ENCODE measurements around the gene STXBP4. TPM values are rescaled to one million over a fixed set of nuclear protein-coding genes. Genes with fewer than 3 reads are reported as not detected.

STXBP4 gene
- total RNA-seq, 1 donor = 5.4 TPM

GRCh38 chr17:54982399-54982798 lies 13.8 kb downstream of the STXBP4 start:
- H3K27me3 ChIP-seq (ENCODE audit: insufficient read depth, low read length) = no peaks in the 10 kb centered on the region
- peaks cover 6% of the 10 kb centered on the region for H3K9me3 ChIP-seq (ENCODE audit: low read depth, low read length)
- no peak overlapping the region for H3K4me3 ChIP-seq (ENCODE audit: low read length)
- H3K4me1 ChIP-seq (ENCODE audit: insufficient read depth, low read length) = no peaks in the 10 kb centered on the region

- no peak overlapping the region for H3K4me3 ChIP-seq (ENCODE audit: low read length)
- no peaks in the 10 kb centered on the region for H3K27me3 ChIP-seq (ENCODE audit: insufficient read depth, low read length)
- H3K4me1 ChIP-seq (ENCODE audit: insufficient read depth, low read length) = no peaks in the 10 kb centered on the region
- peaks cover 6% of the 10 kb centered on the region for H3K9me3 ChIP-seq (ENCODE audit: low read depth, low read length)
Observed at GRCh38 chr17:54983260-54983659, 14.7 kb downstream of the STXBP4 start.

- Histone ChIP-seq H3K4me1 (ENCODE audit: insufficient read depth, low read length) (no peaks in the 10 kb centered on the region), H3K27me3 (ENCODE audit: insufficient read depth, low read length) (no peaks in the 10 kb centered on the region), H3K9me3 (ENCODE audit: low read depth, low read length) (peaks cover 3% of the 10 kb centered on the region), H3K4me3 (ENCODE audit: low read length) (no peak overlapping the region)
Observed at GRCh38 chr17:54985476-54985875, 16.9 kb downstream of the STXBP4 start.

GRCh38 chr17:54990118-54990517 lies 21.6 kb downstream of the STXBP4 start:
- no peaks in the 10 kb centered on the region for H3K27me3 ChIP-seq (ENCODE audit: insufficient read depth, low read length)
- no peak overlapping the region for H3K4me3 ChIP-seq (ENCODE audit: low read length)
- no peaks in the 10 kb centered on the region for H3K9me3 ChIP-seq (ENCODE audit: low read depth, low read length)
- H3K4me1 ChIP-seq (ENCODE audit: insufficient read depth, low read length) = no peaks in the 10 kb centered on the region

GRCh38 chr17:54991567-54991966 lies 23.0 kb downstream of the STXBP4 start:
- H3K27me3 ChIP-seq (ENCODE audit: insufficient read depth, low read length) = no peaks in the 10 kb centered on the region
- H3K9me3 ChIP-seq (ENCODE audit: low read depth, low read length) = no peaks in the 10 kb centered on the region
- no peak overlapping the region for H3K4me3 ChIP-seq (ENCODE audit: low read length)
- no peaks in the 10 kb centered on the region for H3K4me1 ChIP-seq (ENCODE audit: insufficient read depth, low read length)

- Histone ChIP-seq H3K27me3 (ENCODE audit: insufficient read depth, low read length) (no peaks in the 10 kb centered on the region), H3K4me3 (ENCODE audit: low read length) (no peak overlapping the region), H3K4me1 (ENCODE audit: insufficient read depth, low read length) (no peaks in the 10 kb centered on the region), H3K9me3 (ENCODE audit: low read depth, low read length) (no peaks in the 10 kb centered on the region)
Observed at GRCh38 chr17:54992797-54993639, 24.5 kb downstream of the STXBP4 start.

GRCh38 chr17:54996441-54996840 lies 27.9 kb downstream of the STXBP4 start:
- no peaks in the 10 kb centered on the region for H3K4me1 ChIP-seq (ENCODE audit: insufficient read depth, low read length)
- H3K27me3 ChIP-seq (ENCODE audit: insufficient read depth, low read length) = no peaks in the 10 kb centered on the region
- H3K4me3 ChIP-seq (ENCODE audit: low read length) = no peak overlapping the region
- no peaks in the 10 kb centered on the region for H3K9me3 ChIP-seq (ENCODE audit: low read depth, low read length)

- H3K9me3 ChIP-seq (ENCODE audit: low read depth, low read length) = no peaks in the 10 kb centered on the region
- no peaks in the 10 kb centered on the region for H3K4me1 ChIP-seq (ENCODE audit: insufficient read depth, low read length)
- H3K27me3 ChIP-seq (ENCODE audit: insufficient read depth, low read length) = no peaks in the 10 kb centered on the region
- H3K4me3 ChIP-seq (ENCODE audit: low read length) = no peak overlapping the region
Observed at GRCh38 chr17:55002458-55002857, 33.9 kb downstream of the STXBP4 start.

GRCh38 chr17:55004484-55004883 lies 35.9 kb downstream of the STXBP4 start:
- Histone ChIP-seq H3K9me3 (ENCODE audit: low read depth, low read length) (no peaks in the 10 kb centered on the region), H3K4me1 (ENCODE audit: insufficient read depth, low read length) (no peaks in the 10 kb centered on the region), H3K4me3 (ENCODE audit: low read length) (no peak overlapping the region), H3K27me3 (ENCODE audit: insufficient read depth, low read length) (no peaks in the 10 kb centered on the region)

- H3K4me3 ChIP-seq (ENCODE audit: low read length) = no peak overlapping the region
Observed at GRCh38 chr17:55005520-55005919, 37.0 kb downstream of the STXBP4 start.

GRCh38 chr17:55023626-55024025 lies 55.1 kb downstream of the STXBP4 start:
- Histone ChIP-seq H3K4me3 (ENCODE audit: low read length) (no peak overlapping the region), H3K27me3 (ENCODE audit: insufficient read depth, low read length) (no peaks in the 10 kb centered on the region), H3K9me3 (ENCODE audit: low read depth, low read length) (no peaks in the 10 kb centered on the region), H3K4me1 (ENCODE audit: insufficient read depth, low read length) (no peaks in the 10 kb centered on the region)

More at GRCh38 chr17:55005520-55005919, 37.0 kb downstream of the STXBP4 start:
- Histone ChIP-seq H3K4me1 (ENCODE audit: insufficient read depth, low read length) (no peaks in the 10 kb centered on the region), H3K9me3 (ENCODE audit: low read depth, low read length) (no peaks in the 10 kb centered on the region), H3K27me3 (ENCODE audit: insufficient read depth, low read length) (no peaks in the 10 kb centered on the region)

- H3K27me3 ChIP-seq (ENCODE audit: insufficient read depth, low read length) = no peaks in the 10 kb centered on the region
- no peaks in the 10 kb centered on the region for H3K9me3 ChIP-seq (ENCODE audit: low read depth, low read length)
- no peak overlapping the region for H3K4me3 ChIP-seq (ENCODE audit: low read length)
- no peaks in the 10 kb centered on the region for H3K4me1 ChIP-seq (ENCODE audit: insufficient read depth, low read length)
Observed at GRCh38 chr17:55037828-55038227, 69.3 kb downstream of the STXBP4 start.

- no peaks in the 10 kb centered on the region for H3K9me3 ChIP-seq (ENCODE audit: low read depth, low read length)
- no peaks in the 10 kb centered on the region for H3K4me1 ChIP-seq (ENCODE audit: insufficient read depth, low read length)
- H3K27me3 ChIP-seq (ENCODE audit: insufficient read depth, low read length) = no peaks in the 10 kb centered on the region
- H3K4me3 ChIP-seq (ENCODE audit: low read length) = no peak overlapping the region
Observed at GRCh38 chr17:55038291-55038690, 69.7 kb downstream of the STXBP4 start.

- no peaks in the 10 kb centered on the region for H3K27me3 ChIP-seq (ENCODE audit: insufficient read depth, low read length)
- H3K9me3 ChIP-seq (ENCODE audit: low read depth, low read length) = no peaks in the 10 kb centered on the region
- no peaks in the 10 kb centered on the region for H3K4me1 ChIP-seq (ENCODE audit: insufficient read depth, low read length)
- no peak overlapping the region for H3K4me3 ChIP-seq (ENCODE audit: low read length)
Observed at GRCh38 chr17:55040611-55041010, 72.0 kb downstream of the STXBP4 start.

GRCh38 chr17:55053855-55054254 lies 85.3 kb downstream of the STXBP4 start:
- H3K4me3 ChIP-seq (ENCODE audit: low read length) = no peak overlapping the region
- H3K27me3 ChIP-seq (ENCODE audit: insufficient read depth, low read length) = no peaks in the 10 kb centered on the region
- no peaks in the 10 kb centered on the region for H3K9me3 ChIP-seq (ENCODE audit: low read depth, low read length)
- no peaks in the 10 kb centered on the region for H3K4me1 ChIP-seq (ENCODE audit: insufficient read depth, low read length)

GRCh38 chr17:55054429-55054828 lies 85.9 kb downstream of the STXBP4 start:
- no peak overlapping the region for H3K4me3 ChIP-seq (ENCODE audit: low read length)
- no peaks in the 10 kb centered on the region for H3K9me3 ChIP-seq (ENCODE audit: low read depth, low read length)
- no peaks in the 10 kb centered on the region for H3K4me1 ChIP-seq (ENCODE audit: insufficient read depth, low read length)
- no peaks in the 10 kb centered on the region for H3K27me3 ChIP-seq (ENCODE audit: insufficient read depth, low read length)
